Measurements from ENCODE around the gene TSPAN12.
A peak's percentile ranks its signal among the peaks of the same experiment; 100 is the strongest.

Gene TSPAN12

GRCh38 chr7:120841608-120842007 lies 16.3 kb downstream of the TSPAN12 start:
- FAIRE-seq = no peak

GRCh38 chr7:120838281-120838682 lies 19.7 kb downstream of the TSPAN12 start:
- FAIRE-seq = no peak

- no peak for FAIRE-seq
Measured at GRCh38 chr7:120837599-120837998, 20.3 kb downstream of the TSPAN12 start.

GRCh38 chr7:120836556-120837115 lies 21.3 kb downstream of the TSPAN12 start:
- FAIRE-seq = no peak

GRCh38 chr7:120834726-120835125 lies 23.2 kb downstream of the TSPAN12 start:
- no peak for FAIRE-seq

GRCh38 chr7:120833546-120833945 lies 24.4 kb downstream of the TSPAN12 start:
- FAIRE-seq = no peak

GRCh38 chr7:120832803-120833202 lies 25.1 kb downstream of the TSPAN12 start:
- FAIRE-seq = no peak

- no peak for FAIRE-seq
Measured at GRCh38 chr7:120831260-120831659, 26.7 kb downstream of the TSPAN12 start.

GRCh38 chr7:120829487-120829886 lies 28.5 kb downstream of the TSPAN12 start:
- no peak for FAIRE-seq

- FAIRE-seq = no peak
Measured at GRCh38 chr7:120828528-120828927, 29.4 kb downstream of the TSPAN12 start.

GRCh38 chr7:120827371-120828118 lies 30.4 kb downstream of the TSPAN12 start:
- FAIRE-seq = no peak

- no peak for FAIRE-seq
Measured at GRCh38 chr7:120825576-120825975, 32.4 kb downstream of the TSPAN12 start.

GRCh38 chr7:120825152-120825551 lies 32.8 kb downstream of the TSPAN12 start:
- no peak for FAIRE-seq

- FAIRE-seq = no peak
Measured at GRCh38 chr7:120819861-120820260, 38.1 kb downstream of the TSPAN12 start.

GRCh38 chr7:120817851-120818250 lies 40.1 kb downstream of the TSPAN12 start:
- no peak for FAIRE-seq

- no peak for FAIRE-seq
Measured at GRCh38 chr7:120814253-120814939, 43.5 kb downstream of the TSPAN12 start.

- FAIRE-seq = no peak
Measured at GRCh38 chr7:120813546-120814252, 44.2 kb downstream of the TSPAN12 start.

- FAIRE-seq = no peak
Measured at GRCh38 chr7:120813089-120813488, 44.9 kb downstream of the TSPAN12 start.

- FAIRE-seq = no peak
Measured at GRCh38 chr7:120809260-120809659, 48.7 kb downstream of the TSPAN12 start.

- no peak for FAIRE-seq
Measured at GRCh38 chr7:120807390-120807789, 50.6 kb downstream of the TSPAN12 start.

GRCh38 chr7:120806669-120807068 lies 51.3 kb downstream of the TSPAN12 start:
- no peak for FAIRE-seq

- peak; percentile 32 for FAIRE-seq
Measured at GRCh38 chr7:120805636-120806388, 52.1 kb downstream of the TSPAN12 start.

- no peak for FAIRE-seq
Measured at GRCh38 chr7:120802751-120803150, 55.2 kb downstream of the TSPAN12 start.

Data from TTC549 (cell line).